DND-41 (cell line): ENCODE data around the gene TTBK2.

Source experiments
- EZH2 ChIP-seq: IDR thresholded peaks from 3 replicates; pipeline ENCODE4 v1.6.1; 2012; ENCODE audit warnings: borderline replicate concordance, low read depth, mild to moderate bottlenecking, moderate library complexity, low read length, inconsistent platforms; ENCODE audit not compliant: severe bottlenecking
- TF ChIP-seq, protein P1 (sequence below): IDR thresholded peaks from 2 replicates; pipeline ENCODE4 v1.5.1; 2012; ENCODE audit warnings: borderline replicate concordance, low read length, moderate library complexity, mild to moderate bottlenecking; ENCODE audit not compliant: poor library complexity, severe bottlenecking; ENCODE audit errors: extremely low read depth

GRCh38 chr15:42825599-42825998 lies 95.0 kb downstream of the TTBK2 start:
- TF ChIP-seq, protein P1, sequence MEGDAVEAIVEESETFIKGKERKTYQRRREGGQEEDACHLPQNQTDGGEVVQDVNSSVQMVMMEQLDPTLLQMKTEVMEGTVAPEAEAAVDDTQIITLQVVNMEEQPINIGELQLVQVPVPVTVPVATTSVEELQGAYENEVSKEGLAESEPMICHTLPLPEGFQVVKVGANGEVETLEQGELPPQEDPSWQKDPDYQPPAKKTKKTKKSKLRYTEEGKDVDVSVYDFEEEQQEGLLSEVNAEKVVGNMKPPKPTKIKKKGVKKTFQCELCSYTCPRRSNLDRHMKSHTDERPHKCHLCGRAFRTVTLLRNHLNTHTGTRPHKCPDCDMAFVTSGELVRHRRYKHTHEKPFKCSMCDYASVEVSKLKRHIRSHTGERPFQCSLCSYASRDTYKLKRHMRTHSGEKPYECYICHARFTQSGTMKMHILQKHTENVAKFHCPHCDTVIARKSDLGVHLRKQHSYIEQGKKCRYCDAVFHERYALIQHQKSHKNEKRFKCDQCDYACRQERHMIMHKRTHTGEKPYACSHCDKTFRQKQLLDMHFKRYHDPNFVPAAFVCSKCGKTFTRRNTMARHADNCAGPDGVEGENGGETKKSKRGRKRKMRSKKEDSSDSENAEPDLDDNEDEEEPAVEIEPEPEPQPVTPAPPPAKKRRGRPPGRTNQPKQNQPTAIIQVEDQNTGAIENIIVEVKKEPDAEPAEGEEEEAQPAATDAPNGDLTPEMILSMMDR, result no peak
- no peak for TF ChIP-seq EZH2
